ENCODE results near the gene PRSS22. TPM values are rescaled to one million over a fixed set of nuclear protein-coding genes. Genes with fewer than 3 reads are reported as not detected.

PRSS22 gene
- total RNA-seq, 2 donors from 2014 or later: 0.86 TPM

DNA sequence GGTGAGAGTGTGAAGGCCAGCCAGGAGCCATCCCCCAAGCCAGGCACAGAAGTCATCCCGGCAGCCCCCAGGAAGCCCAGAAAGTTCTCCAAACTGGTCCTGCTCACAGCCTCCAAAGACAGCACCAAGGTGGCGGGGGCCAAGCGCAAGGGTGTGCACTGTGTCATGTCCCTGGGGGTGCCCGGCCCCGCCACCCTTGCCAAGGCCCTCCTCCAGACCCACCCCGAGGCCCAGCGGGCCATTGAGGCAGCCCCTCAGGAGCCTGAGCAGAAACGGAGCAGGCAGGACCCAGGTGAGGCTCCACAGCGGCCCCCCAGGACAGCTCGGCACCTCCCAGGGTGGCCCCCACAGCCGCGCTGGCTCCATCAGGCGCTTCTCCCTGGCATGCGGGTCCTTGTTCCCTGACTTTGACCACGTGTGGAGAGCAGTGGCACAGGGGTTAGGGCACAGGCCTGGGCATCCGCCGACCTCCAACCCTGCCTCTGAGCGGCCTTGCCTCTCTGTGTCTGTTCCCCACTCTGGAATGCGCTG lies 38.6 kb upstream of the PRSS22 start:
- no peaks in the 10 kb centered on the region for H3K27me3 Mint-ChIP-seq
- no peak overlapping the region for H3K27ac Mint-ChIP-seq
- no peaks in the 10 kb centered on the region for H3K4me1 Mint-ChIP-seq (ENCODE audit: low read depth in 2 of 2)
- DNase-seq (ENCODE audit: low spot score) (no peak), ATAC-seq (peak in 1 of 2 donors; percentile 13)
- no peak overlapping the region for H3K4me3 Mint-ChIP-seq
- H3K36me3 Mint-ChIP-seq: no peaks in the 10 kb centered on the region
- no peaks in the 10 kb centered on the region for H3K9me3 Mint-ChIP-seq

DNA sequence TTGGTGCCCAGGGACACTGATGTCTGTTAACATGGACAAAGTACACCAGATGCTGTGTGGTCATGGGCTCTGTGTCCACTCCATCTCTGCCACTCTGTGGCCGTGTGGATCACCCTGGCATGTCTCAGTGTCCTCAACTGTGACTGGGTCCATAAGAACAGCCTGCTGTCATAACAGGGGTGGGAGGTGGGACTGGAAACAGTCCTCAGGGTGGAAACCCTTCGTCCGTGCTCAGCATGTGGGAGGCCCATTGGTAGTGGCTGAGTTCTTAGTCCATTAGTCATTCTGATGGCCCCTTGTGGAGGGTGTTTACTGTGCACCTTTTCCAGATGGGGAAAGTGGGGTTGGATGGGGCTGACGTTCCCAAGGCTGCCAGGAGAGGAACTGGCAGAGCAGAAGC lies 37.8 kb upstream of the PRSS22 start:
- Mint-ChIP-seq H3K9me3 (no peaks in the 10 kb centered on the region), H3K4me3 (no peak overlapping the region), H3K27ac (no peak overlapping the region), H3K27me3 (no peaks in the 10 kb centered on the region), H3K36me3 (no peaks in the 10 kb centered on the region), H3K4me1 (ENCODE audit: low read depth in 2 of 2) (no peaks in the 10 kb centered on the region)
- ATAC-seq: no peak
- DNase-seq (ENCODE audit: low spot score): no peak

DNA sequence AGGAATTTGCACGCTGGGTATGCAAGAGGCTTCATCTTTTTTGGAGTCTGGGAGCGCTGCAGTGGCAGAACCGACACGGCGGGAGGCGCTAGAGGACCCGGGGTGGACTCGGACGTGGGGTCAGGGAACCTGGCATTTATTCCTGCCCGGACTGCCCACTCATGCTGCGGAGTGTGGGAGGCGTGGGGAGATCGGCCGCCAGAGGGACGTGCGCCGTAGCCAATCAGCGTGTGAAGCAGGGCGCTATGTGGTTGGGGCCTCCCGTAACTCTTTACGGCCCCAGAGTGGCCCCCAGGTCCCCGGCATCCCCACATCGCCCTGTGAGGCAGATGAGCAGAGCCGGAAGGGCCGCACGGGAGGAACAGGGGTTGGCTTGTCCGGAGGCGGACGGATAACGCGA lies 36.3 kb upstream of the PRSS22 start:
- H3K27me3 Mint-ChIP-seq: no peaks in the 10 kb centered on the region
- H3K36me3 Mint-ChIP-seq: no peaks in the 10 kb centered on the region
- no peaks in the 10 kb centered on the region for H3K9me3 Mint-ChIP-seq
- DNase-seq (ENCODE audit: low spot score): no peak
- no peak overlapping the region for H3K27ac Mint-ChIP-seq
- no peak overlapping the region for H3K4me3 Mint-ChIP-seq
- ATAC-seq: no peak
- no peaks in the 10 kb centered on the region for H3K4me1 Mint-ChIP-seq (ENCODE audit: low read depth in 2 of 2)

DNA sequence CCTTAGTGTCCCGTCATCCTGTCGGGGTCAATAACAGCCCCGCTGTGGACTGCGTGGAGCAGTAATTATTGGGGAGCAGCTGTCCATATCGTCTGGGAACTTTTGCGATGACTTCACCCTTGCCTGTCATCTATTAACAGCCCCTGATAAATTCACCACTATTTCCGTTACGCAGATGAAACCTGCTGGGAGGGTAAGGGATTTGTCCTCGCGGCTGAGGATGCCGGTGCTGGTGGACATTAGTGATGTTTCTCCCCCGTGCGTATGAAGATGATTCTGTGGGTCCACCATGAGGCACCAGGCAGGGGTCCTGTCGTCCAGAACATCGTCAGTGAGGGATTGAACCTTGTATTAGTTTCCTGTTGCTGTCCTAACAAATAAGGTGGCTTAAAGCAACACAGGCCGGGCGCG lies 26.1 kb upstream of the PRSS22 start:
- ATAC-seq (no peak), DNase-seq (ENCODE audit: low spot score) (no peak)
- Mint-ChIP-seq H3K4me3 (peak overlapping the region; percentile 90), H3K4me1 (ENCODE audit: low read depth in 2 of 2) (peaks cover 7 to 10% of the 10 kb centered on the region in 2 donors), H3K9me3 (no peaks in the 10 kb centered on the region), H3K36me3 (no peaks in the 10 kb centered on the region), H3K27me3 (no peaks in the 10 kb centered on the region), H3K27ac (peak overlapping the region in 1 of 2 donors; percentile 54)

DNA sequence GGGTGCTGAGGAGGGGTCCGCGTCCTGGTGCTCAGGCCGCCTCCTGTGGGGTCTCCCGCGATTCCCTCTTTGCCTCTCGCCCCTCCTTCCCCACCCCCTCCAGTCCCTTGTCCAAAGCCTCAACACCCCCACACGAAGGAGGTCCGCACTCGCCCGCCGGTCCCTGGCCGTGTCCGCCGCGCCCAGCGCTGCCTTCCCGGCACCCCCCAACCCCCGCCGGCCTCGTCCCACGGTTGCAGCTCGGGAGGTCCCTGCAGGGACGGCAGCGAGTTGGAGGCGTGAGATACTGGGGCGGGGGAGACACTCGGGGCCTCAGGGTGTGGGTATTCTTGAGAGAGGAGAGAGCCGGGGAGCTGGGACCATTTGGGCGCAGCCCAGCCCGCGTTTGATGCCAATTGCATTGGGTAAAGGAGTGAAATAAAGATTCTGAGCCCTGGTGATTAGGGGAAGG lies 25.5 kb upstream of the PRSS22 start:
- DNase-seq (ENCODE audit: low spot score): no peak
- H3K4me3 Mint-ChIP-seq: peak overlapping the region; percentile 90

DNA sequence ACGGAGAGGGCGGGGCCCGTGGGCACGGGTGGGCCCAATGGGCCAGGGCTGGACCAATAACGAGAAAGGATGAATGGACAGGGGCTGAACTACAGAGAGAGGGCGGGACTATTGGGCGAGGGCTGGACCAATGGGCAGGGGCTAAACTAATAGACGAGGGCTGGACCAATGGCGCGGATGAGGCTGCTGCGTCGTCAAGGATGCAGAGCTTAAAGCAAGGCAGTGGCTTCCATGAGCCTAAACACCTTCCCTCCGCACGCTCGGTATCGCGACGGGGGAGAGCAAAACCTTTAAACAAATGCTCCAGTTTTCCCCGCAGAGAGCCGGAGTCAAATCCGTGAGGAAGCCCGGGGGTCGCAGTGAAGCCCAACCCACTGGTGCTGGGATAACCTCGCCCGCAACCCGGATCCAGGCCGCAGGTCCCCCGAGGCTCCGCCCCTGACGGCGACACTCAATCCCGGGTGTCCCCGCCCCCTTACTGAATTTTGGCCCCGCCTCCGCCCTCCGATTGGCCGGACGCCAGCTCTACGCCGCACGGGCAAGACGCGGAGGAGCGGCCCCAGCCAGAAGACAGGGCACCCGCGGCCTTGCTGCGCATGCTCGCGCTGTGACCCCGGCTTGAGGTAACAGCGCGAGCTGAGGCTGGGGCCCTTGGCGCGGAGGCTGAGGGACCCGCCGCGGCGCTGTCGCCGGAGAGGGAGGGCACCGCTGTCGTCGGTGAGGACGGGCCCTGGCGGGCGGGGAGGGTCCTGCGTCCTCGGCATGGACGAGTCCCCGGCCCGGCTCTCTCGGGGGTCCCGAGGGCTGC lies 24.9 kb upstream of the PRSS22 start, which contains the start of gene FLYWCH2:
Gene FLYWCH2, plus strand, starts transcription at position 566 of the 808 bp plus-strand sequence. CDS start 13,235 bp downstream, outside the sequence.
- Mint-ChIP-seq H3K27ac (peak within 1 kb of the TSS; percentile 81 to 82), H3K4me3 (peak within 1 kb of the TSS; percentile 90), H3K4me1 (ENCODE audit: low read depth in 2 of 2) (peaks cover 7 to 10% of the 10 kb centered on the region in 2 donors), H3K27me3 (no peaks in the 10 kb centered on the region), H3K9me3 (no peaks in the 10 kb centered on the region), H3K36me3 (no peaks in the 10 kb centered on the region)
- DNase-seq (ENCODE audit: low spot score): peak; percentile 99
- peak; percentile 96 to 97 for ATAC-seq

More for the DNA sequence above, 25.5 kb upstream of the PRSS22 start:
- Mint-ChIP-seq H3K27me3 (no peaks in the 10 kb centered on the region), H3K36me3 (no peaks in the 10 kb centered on the region), H3K27ac (peak overlapping the region in 1 of 2 donors; percentile 54), H3K9me3 (no peaks in the 10 kb centered on the region), H3K4me1 (ENCODE audit: low read depth in 2 of 2) (peaks cover 7 to 10% of the 10 kb centered on the region in 2 donors)
- ATAC-seq: no peak

DNA sequence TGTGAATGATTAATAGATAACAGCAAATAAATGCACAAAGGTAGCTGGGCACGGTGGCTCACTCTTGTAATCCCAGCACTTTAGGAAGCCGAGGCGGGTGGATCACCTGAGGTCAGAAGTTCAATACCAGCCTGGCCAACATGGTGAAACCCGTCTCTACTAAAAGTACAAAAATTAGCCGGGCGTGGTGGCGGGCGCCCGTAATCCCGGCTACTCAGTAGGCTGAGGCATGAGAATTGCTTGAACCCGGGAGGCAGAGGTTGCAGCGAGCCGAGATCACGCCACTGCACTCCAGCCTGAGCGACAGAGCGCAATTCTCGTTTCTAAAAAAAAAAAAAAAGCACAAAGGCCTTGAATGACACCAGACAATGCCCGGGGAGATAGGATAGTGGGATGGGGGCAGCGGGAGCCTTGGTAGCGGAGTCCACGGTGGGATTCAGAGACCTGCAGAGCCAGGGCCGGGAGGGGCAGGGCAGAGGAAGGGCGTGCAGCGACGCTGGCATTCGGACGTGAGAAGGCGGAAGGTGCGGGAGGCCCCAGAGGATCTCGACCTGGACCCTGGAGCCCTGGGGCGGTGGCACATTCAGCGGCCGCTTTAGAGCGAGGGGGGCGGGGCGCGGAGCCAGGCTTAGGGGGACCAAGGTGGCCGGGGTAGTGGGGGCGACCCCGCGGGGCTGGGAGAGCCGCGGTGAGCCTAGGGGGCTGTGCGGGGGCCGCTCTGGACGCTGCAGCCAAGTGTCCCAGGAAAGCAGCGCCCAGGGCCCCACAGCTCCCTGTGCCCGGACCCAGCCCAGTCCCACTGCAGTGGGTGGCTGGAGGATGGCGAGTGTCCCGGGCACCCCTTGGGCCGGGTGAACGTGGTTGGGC lies 24.0 kb upstream of the PRSS22 start:
- H3K4me1 Mint-ChIP-seq (ENCODE audit: low read depth in 2 of 2): peaks cover 7 to 10% of the 10 kb centered on the region in 2 donors
- H3K27ac Mint-ChIP-seq: peak overlapping the region; percentile 81 to 82
- no peaks in the 10 kb centered on the region for H3K9me3 Mint-ChIP-seq
- no peaks in the 10 kb centered on the region for H3K27me3 Mint-ChIP-seq
- H3K4me3 Mint-ChIP-seq: peak overlapping the region; percentile 90
- H3K36me3 Mint-ChIP-seq: no peaks in the 10 kb centered on the region
- DNase-seq (ENCODE audit: low spot score) (no peak), ATAC-seq (peak; percentile 0 to 17)

DNA sequence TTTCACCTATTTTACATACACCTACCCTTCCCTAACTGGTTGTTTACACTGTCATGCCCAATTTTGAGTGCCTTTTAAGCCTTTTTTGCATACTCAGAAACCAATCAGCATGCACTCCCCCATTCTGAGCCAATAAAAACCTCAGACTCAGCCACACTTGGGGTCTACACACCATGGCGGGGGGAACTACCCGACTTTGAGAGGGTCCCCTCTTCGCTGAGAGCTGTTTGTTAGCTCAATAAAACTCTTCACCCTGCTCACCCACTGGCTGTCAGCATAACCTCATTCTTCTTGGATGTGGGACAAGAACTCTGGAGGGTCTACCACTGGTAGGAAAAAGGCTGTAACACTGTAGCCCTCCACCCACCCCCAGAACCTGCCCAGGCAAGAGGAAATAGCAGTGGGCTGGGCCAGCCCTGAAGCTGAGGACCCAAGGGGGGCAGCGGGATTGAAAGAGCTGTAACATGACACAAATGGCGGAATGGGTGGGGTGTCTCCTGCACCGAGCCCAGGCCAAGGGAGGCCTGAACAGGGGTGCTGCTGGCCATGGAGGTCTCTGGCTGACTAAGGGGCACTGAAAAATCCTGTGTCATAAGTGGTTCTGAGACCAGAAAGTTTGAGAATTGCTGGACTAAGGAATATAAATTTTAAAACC lies 22.0 kb upstream of the PRSS22 start:
- H3K4me3 Mint-ChIP-seq: no peak overlapping the region
- no peaks in the 10 kb centered on the region for H3K27me3 Mint-ChIP-seq
- no peaks in the 10 kb centered on the region for H3K36me3 Mint-ChIP-seq

DNA sequence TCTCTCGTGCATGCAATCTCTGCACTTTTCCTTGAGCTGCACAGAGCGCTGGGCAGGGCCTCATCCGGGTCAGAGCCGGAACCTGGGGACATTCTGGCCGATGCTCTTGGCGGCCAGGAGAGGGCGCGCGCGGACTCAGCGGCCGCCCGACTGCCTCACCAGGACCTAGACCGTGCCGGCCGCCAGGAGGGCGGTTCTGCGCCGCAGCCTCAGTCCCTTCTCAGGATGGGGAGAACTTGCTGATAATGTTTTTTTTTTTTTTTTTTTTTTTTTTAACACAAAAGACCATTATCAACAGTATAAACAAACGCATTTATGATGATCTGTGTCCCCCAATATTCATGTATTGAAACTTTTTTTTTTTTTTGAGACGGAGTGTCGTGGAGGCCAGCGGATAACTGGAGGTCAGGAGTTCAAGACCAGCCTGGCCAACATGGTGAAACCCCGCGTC lies 17.0 kb upstream of the PRSS22 start:
- Mint-ChIP-seq H3K9me3 (no peaks in the 10 kb centered on the region), H3K27ac (no peak overlapping the region), H3K4me1 (ENCODE audit: low read depth in 2 of 2) (no peaks in the 10 kb centered on the region), H3K36me3 (no peaks in the 10 kb centered on the region), H3K4me3 (no peak overlapping the region), H3K27me3 (no peaks in the 10 kb centered on the region)
- ATAC-seq: peak; percentile 99
- peak; percentile 77 for DNase-seq (ENCODE audit: low spot score)

More for the DNA sequence above, 22.0 kb upstream of the PRSS22 start:
- no peak for ATAC-seq
- peaks cover 4 to 7% of the 10 kb centered on the region in 2 donors for H3K4me1 Mint-ChIP-seq (ENCODE audit: low read depth in 2 of 2)
- H3K9me3 Mint-ChIP-seq: no peaks in the 10 kb centered on the region
- H3K27ac Mint-ChIP-seq: no peak overlapping the region
- DNase-seq (ENCODE audit: low spot score): no peak

DNA sequence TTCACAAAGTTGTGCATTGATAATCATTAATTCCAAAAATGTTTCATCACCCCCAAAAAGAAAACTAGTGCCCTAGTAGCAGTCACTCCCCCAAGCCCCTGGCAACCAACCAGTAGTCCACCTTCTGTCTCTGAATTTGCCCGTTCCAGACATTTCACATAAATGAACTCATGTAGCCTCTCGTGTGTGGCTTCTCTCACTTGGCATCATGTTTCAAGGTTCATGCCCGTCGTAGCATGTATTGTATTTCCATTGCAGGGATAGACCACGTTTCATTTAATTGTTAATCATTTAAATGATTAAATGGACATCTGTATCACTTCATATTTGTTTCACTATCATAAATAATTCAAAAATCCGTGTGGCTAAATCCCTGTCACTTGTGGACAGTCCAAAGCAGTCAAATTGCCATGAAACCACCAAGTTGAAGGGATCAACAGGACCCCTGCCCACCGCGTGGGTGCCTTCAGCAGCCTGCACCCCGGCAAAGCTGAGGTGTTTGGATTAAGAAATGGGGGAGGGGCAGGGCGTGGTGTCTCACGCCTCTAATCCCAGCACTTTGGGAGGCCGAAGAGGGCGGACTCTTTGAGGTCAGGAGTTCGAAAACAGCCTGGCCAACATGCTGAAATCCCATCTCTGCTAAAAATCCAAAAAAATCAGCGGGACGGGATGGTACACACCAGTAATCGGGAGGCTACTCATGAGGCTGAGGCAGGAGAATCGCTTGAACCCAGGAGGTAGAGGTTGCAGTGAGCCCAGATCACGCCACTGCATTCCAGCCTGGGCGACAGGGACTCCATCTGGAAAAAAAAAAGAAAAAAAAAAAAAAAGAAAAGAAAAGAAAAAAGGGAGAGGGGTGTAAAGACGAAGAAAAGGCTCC lies 16.3 kb upstream of the PRSS22 start:
- H3K27me3 Mint-ChIP-seq: peaks cover 0 to 2% of the 10 kb centered on the region in 2 donors
- H3K36me3 Mint-ChIP-seq: no peaks in the 10 kb centered on the region
- H3K27ac Mint-ChIP-seq: no peak overlapping the region
- no peak overlapping the region for H3K4me3 Mint-ChIP-seq
- no peaks in the 10 kb centered on the region for H3K9me3 Mint-ChIP-seq
- H3K4me1 Mint-ChIP-seq (ENCODE audit: low read depth in 2 of 2): peaks cover 0 to 6% of the 10 kb centered on the region in 2 donors
- ATAC-seq (no peak), DNase-seq (ENCODE audit: low spot score) (no peak)

GRCh38 chr16:2871926-2872325 lies 14.0 kb upstream of the PRSS22 start:
- DNase-seq (ENCODE audit: low spot score) (no peak), ATAC-seq (no peak)
- H3K4me3 Mint-ChIP-seq: no peak overlapping the region
- H3K27ac Mint-ChIP-seq: no peak overlapping the region
- no peaks in the 10 kb centered on the region for H3K9me3 Mint-ChIP-seq
- peaks cover 3 to 16% of the 10 kb centered on the region in 2 donors for H3K4me1 Mint-ChIP-seq (ENCODE audit: low read depth in 2 of 2)
- no peaks in the 10 kb centered on the region for H3K36me3 Mint-ChIP-seq
- peaks cover 0 to 2% of the 10 kb centered on the region in 2 donors for H3K27me3 Mint-ChIP-seq

DNA sequence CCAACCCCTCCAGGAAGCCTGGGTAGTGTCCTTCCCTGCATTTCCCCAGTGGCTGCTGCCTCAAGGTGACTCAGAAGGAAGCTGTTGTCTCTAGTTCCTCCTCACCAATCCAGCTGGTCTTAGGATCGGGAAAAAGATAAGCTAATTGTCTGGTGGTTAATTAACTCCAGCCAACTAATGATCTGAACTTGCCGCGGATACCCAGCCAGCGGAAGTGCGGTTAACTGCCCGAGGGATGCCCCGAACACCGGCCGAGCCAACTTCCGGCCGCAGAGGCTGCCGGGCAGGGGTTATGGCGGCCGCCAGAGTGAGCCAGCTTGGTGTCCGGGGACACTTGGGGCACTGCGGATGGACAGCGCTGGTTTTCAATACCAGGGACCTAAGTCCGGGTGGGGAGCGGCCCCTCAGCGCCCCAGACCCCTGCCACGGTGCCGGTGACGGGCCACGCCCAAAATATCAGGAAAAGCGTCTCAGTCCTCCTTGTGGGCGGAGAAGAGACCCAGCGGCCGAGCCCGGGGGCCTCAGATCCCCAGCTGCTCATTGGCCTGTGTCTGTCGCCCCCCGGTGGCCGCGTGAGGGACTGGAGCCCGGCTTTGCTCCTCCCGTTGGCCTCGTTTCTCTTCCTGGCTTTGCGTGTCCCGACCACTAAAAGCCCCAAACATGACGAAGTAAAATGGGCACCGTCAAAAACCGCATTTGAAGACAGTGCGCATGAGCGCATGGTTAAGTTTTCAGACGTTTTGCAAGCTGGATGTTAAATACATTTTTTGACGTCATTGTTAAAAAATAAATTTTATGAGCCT lies 10.2 kb upstream of the PRSS22 start:
- peak overlapping the region; percentile 91 for H3K4me3 Mint-ChIP-seq
- peaks cover 8 to 20% of the 10 kb centered on the region in 2 donors for H3K4me1 Mint-ChIP-seq (ENCODE audit: low read depth in 2 of 2)
- H3K27me3 Mint-ChIP-seq: peaks cover 0 to 2% of the 10 kb centered on the region in 2 donors
- no peaks in the 10 kb centered on the region for H3K36me3 Mint-ChIP-seq
- DNase-seq (ENCODE audit: low spot score) (peak; percentile 98), ATAC-seq (peak; percentile 98)
- no peaks in the 10 kb centered on the region for H3K9me3 Mint-ChIP-seq
- H3K27ac Mint-ChIP-seq: peak overlapping the region; percentile 91 to 94
